GM20431 (cell line): ENCODE data around the gene SH3RF1.
"Not testable (repeated sequence)": the region's sequence is repeated elsewhere in the genome, so short reads cannot be mapped to it uniquely, and the experiment has no call there.

Source experiments
- in situ Hi-C: fragments of 300-500 bp; cut with MseI, MboI; formaldehyde crosslinking; loops from one replicate; pipeline ENCODE4 v1.15.0; 2020; ENCODE audit warnings: low sequenced_read_pairs; ENCODE audit not compliant: unreplicated experiment

SH3RF1 gene

DNA sequence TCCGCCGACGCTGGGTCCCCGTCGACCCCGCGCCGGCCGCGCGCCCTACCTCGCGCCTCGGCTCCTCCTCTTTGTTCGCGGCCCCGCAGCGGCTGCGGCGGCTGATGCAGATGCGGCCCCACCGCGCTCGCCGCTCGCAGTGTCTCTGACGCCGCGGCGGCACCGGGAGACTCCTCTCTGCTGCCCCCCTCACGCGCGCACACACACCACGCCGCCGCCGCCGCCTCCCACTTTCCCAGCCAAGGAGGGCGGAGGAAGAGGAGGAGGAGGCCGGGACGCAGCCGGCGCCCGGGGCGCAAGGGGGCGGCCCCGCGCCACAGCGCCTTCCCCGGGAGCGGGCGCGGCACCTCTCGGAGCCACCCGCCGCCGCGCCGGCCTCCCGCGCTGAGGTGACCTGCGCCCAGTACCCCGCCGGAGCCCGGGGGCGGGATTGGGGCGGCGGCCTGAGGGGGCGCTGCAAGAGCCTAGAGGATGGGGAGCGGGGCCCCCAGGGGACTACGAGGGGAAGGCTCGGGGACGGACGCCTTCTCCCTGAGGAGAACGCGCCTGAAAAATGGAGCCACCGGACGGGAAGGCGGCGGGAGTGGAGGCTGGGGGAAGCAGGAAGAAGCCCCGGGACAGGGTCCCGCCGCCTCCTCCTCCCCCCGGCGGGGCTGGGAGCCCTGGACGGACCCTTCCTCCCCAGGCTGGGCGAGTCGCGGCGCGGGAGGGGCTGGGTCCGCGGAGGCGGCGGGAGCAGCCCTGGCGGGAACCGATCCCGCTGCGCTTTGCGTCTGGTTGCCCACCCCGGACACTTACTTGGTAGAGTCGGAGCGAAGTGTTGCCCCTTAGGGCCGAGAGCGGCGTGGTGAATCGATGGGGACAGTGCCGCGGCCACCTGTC is at the start of gene SH3RF1:
TSS of gene SH3RF1 (minus strand) at position 147 of the 882 bp plus-strand sequence. CDS start 1,744 bp downstream, outside the sequence.
- in situ Hi-C loops: no loop called here

- in situ Hi-C loops: no loop called here
Observed at GRCh38 chr4:169315530-169316343, 45.0 kb upstream of the SH3RF1 start.

DNA sequence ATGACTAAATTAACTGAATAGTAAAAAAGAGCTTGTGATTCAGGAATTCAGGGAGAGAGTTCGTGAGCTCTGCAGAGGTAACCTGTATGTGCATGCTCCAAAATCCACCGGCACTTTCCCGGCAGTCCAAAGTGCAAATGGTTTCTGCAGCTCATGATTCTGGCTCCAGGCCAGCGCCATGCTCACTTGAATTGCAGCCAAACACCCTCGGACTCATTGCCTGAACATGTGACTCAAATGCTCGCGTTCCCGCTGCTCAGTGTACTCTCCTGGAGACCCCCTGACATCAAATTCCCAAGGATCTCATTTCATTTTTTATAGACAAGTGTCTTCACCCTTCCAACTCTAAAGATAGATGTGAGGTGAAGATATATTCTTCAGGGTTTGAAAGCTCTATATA is 44.1 kb upstream of the SH3RF1 start:
- in situ Hi-C loops: no loop called here

DNA sequence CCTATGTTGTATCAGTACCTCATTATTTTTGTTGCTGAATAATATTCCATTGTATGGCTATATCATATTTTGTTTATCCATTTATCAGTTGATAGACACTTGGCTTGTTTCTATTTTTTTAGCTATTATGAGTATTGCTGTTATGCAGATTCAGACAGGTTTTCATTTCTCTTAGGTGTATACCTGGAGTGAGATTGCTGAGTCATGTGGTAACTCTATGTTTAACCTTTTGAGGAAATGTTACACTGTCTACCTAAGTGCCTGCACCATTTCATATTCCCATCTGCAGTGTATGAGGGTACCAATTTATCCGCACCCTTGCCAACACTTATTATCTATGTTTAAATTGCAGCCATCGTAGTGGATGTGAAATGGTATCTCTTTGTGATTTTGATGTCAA is 43.0 kb upstream of the SH3RF1 start:
- in situ Hi-C loops: no loop called here

GRCh38 chr4:169312690-169313422 is 42.1 kb upstream of the SH3RF1 start:
- in situ Hi-C loops: no loop called here

DNA sequence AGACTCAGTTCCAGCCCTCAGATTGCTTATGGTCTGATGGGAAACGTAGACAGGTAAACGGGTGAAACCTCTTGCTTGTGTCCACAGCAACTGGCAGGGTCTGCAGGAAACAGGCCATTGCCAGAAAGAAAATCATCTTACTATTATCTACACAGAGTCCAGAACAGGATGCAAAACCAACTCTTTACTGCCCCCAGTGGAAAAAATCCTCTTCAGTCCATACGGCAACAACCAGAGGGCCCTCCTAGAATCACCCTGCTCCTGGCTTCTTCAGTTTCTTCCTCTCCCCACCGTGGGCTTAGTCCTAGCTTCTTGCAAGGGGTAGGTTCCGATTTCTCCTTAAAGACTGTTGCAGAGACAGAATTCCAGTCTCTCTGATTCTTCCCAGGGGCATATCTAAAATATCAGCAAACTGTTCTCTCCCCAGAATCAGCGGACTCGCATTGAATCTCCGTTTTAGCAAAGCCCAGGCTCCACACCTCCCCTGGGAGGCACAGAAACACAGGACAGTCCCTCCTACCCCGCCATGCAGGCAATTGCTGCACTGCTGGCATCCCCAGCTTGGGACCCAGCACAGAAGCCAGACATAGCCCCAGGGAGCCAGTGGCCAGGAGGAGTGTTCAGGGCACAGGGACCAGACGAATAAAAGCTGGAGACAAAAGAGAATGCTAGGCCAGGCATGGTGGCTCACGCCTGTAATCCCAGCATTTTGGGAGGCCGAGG is 41.0 kb upstream of the SH3RF1 start:
- in situ Hi-C loops: no loop called here

- in situ Hi-C loops: no loop called here
Observed at GRCh38 chr4:169309326-169309967, 38.7 kb upstream of the SH3RF1 start.

DNA sequence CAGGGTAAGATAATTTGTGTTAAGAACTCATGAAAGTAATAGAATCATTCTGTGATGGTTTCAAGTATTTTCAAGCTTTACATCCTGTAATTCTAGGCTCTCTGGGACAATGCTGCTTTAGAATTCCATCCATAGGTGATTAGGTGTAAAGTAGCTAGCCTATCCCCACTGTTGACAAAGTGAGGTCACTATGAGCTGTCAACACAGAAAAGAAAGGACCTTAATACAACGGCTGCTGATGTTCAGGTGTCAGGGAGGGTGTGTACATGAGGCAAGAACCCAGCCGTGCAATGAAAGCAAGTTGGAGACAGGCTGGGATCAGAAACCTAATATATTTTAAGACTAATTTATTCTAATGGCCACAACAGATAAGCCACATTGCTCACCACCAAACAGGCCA is 36.8 kb upstream of the SH3RF1 start:
- in situ Hi-C loops: no loop called here

GRCh38 chr4:169305651-169306050 is 34.9 kb upstream of the SH3RF1 start:
- in situ Hi-C loops: no loop called here

- in situ Hi-C loops: no loop called here
Observed at GRCh38 chr4:169305173-169305572, 34.4 kb upstream of the SH3RF1 start.

DNA sequence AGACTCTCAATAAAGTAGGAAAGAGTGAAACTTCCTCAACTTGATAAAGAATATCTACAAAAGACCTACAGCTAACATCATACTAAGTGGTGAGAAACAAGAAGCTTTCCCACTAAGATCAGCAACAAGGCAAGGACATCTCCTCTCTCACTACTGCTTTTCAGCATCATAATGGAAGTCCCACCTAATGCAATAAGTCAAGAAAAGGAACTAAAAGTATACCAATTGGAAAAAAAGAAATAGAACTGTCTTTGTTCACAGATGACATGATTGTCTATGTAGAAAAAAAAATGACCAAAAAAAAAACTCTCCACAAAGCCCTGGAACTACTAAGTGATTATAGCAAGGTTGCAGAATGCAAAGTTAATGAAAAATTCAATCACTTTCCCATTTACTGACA is 25.1 kb upstream of the SH3RF1 start:
- in situ Hi-C loops: no loop called here

DNA sequence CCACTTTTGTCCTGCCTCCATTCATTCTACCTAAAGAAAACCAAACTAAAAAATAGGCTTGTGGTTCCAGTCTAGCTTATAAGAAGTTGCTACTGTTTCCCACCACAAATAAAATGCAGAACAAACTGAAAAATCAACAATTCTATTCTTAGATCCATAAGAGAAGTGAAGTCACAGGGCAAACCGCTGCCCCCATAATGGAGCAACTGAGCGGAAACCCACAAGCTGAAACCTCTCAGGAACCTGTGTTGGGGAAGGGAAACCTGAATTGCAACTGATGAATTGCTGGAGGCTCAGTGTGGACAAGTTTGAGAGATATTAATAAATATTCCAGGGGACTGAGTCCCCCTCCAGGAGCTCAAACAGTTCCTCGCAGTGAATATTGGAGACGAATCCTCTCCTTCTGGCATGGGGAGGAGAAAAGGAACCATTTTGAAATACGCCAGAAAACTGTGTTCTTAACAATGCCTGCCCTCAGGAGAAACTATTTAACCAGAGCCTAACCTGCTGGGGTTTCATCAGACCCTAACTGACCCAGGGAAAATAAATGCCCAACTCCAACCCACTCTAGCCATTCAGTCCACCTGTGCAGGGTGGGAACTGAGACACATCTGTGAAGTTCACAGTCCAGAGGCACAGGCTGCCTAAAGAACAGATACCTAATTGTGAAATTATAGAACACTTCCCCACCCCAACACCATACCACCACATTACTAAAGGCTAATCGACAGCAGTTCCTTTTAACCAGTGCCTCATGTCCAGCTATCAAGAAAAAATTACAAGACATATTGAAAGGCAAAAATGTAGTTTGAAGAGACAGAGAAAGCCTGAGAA is 22.8 kb upstream of the SH3RF1 start:
- in situ Hi-C loops: no loop called here

DNA sequence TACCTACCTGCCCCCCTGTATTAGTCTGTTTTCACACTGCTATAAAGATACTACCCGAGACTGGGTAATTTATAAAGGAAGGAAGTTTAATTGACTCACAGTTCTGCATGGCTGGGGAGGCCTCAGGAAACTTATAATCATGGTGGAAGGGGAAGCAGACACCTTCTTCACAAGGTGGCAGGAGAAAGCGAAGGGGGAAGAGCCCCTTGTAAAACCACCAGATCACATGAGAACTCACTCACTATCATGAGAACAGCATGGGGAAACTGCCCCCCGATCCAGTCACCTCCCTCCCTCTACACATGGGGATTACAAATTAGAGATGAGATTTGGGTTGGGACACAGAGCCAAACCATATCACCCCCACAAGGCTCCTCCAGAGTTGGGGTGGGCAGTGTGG is 17.2 kb upstream of the SH3RF1 start:
- in situ Hi-C loops: not testable (repeated sequence)

GRCh38 chr4:169286562-169287301 is 16.0 kb upstream of the SH3RF1 start:
- in situ Hi-C loops: no loop called here

DNA sequence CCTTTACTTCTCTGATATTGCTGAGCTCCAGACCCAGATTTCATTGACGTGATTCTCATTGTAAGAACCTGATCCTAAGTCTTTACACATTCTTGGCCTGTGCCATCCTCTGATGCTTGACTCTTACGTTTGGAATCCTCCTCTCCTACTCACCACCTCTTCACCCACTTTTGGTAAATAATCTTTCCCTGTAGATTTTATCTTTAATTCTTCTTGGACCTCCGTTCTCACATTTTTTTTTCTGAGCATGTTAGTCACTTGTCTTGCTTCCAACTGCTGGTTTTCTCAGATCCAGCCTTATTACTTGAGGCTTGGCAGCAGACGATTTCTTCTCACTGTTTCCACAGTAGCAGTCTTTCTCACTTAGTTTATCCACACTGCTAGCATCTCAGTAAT is 12.4 kb upstream of the SH3RF1 start:
- in situ Hi-C loops: no loop called here

DNA sequence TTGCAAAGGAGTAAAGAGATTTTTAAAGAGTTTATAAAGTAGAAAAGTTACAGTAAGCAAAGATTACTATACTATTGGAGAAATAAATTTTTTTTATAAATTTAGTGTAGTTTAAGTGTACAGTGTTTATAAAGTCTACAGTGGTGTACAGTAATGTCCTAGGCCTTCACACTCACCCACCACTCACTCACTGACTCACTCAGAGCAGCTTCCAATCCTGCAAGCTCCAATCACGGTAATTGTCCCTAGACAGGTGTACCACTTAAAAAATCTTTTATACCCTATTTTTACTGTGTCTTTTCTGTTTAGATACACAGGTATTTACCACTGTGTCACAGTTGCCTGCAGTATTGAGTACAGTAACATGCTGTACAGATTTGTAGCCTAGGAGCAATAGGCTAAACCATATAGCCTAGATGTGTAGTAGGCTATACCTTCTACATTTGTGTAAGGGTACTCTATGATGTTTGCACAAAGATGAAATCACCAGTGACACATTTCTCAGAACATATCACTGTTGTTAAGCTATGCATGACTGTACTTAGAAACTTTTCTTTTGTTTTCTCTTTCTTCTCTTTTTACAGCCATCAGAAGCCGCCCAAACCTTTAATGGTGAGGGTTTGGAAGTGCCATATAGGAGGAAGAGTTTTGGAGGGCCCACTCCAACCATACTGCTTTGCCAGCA is 11.8 kb upstream of the SH3RF1 start:
- in situ Hi-C loops: no loop called here

DNA sequence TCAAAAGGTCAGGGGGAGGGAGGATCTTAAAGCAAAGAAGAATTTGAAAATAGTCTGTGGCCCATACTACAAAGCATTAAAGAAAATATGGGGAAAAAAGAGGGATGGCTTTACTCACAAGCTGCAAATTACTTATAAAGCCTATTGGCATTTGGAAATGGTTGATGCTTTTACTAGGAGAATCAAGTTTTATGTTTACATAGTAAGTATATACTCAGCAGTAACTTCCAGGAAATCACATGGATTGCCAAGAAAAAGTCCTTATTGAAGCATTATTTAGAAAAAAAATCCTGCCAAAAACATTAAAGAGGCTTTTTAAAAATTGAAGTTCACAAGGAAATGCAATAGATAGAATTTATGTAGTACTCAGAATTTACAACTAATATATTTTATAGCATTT is 8.4 kb upstream of the SH3RF1 start:
- in situ Hi-C loops: no loop called here
